Measurements from ENCODE around the gene PPP3CA.

DNA sequence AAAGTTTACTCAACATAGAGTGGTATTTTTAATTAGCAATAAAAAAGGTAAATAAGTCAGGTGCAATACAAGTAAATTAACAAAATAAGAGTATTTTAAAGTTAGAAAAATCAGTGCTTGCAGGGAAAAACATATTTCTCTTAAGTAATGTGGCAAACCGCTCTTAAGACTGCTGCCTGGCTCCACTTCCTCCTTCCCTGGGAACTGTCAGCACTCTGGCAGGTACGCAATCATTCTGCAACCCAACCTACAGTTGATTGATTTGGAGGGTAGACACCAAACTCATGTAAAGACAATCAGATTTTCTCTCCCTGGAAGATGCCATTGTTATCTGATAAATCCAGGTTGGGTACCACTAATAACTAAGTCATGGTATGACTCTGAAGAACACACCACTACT is 63.9 kb downstream of the PPP3CA start:
- TF ChIP-seq, protein P1, sequence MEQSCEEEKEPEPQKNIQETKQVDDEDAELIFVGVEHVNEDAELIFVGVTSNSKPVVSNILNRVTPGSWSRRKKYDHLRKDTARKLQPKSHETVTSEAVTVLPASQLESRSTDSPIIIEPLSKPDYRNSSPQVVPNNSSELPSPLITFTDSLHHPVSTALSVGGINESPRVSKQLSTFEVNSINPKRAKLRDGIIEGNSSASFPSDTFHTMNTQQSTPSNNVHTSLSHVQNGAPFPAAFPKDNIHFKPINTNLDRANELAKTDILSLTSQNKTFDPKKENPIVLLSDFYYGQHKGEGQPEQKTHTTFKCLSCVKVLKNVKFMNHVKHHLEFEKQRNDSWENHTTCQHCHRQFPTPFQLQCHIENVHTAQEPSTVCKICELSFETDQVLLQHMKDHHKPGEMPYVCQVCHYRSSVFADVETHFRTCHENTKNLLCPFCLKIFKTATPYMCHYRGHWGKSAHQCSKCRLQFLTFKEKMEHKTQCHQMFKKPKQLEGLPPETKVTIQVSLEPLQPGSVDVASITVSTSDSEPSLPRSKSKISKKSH (CRISPR knock-in tag; IDR thresholded peaks at IDR 0.05; ENCODE audit: borderline replicate concordance), result no peak
- TF ChIP-seq NR2F2 (IDR thresholded peaks at IDR 0.05; ENCODE audit: borderline replicate concordance, low read depth) (no peak), SMAD3 (CRISPR knock-in tag; IDR thresholded peaks at IDR 0.05) (no peak), RAD21 (CRISPR knock-in tag; IDR thresholded peaks at IDR 0.05) (no peak)
- TF ChIP-seq, protein P2, sequence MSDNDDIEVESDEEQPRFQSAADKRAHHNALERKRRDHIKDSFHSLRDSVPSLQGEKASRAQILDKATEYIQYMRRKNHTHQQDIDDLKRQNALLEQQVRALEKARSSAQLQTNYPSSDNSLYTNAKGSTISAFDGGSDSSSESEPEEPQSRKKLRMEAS (IDR thresholded peaks at IDR 0.05), result no peak
